ENCODE data around the gene MYRIP.

The MYRIP gene

GRCh38 chr3:39779511-39780230 lies 29.7 kb upstream of the MYRIP start:
- H3K4me3 ChIP-seq (replicated peaks; ENCODE audit: low read depth, low read length) = no peak overlapping the region
- no peak for TF ChIP-seq CTCF (IDR thresholded peaks at IDR 0.05; ENCODE audit: low read depth, low read length, missing control alignments)
- no peak for DNase-seq (ENCODE audit: extremely low read depth, low read depth)

DNA sequence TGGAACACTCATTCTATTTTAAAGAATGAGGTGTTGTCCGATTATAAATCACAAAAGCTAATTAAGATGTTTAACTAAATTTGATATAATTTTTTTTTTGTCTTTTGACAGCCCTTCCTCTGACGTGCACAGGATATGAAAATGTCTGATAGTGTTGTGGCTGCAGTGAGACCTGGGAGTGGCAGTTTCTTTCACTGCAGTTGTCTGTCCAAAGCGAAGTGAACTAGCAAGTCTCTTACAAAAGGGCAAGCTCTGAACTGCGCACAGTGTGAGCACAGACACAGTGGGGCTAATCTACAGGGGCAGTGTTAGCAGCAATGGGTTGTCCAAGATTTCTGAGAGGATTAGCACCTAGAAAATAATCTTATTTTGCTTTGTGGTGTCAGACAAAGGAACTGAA lies 29.1 kb upstream of the MYRIP start:
- TF ChIP-seq CTCF (IDR thresholded peaks at IDR 0.05; ENCODE audit: low read depth, low read length, missing control alignments) = no peak

GRCh38 chr3:39781025-39781424 lies 28.4 kb upstream of the MYRIP start:
- DNase-seq (ENCODE audit: extremely low read depth, low read depth) = no peak
- no peak for TF ChIP-seq CTCF (IDR thresholded peaks at IDR 0.05; ENCODE audit: low read depth, low read length, missing control alignments)
- no peak overlapping the region for H3K4me3 ChIP-seq (replicated peaks; ENCODE audit: low read depth, low read length)

More for the DNA sequence above, 29.1 kb upstream of the MYRIP start:
- DNase-seq (ENCODE audit: extremely low read depth, low read depth) = no peak
- no peak overlapping the region for H3K4me3 ChIP-seq (replicated peaks; ENCODE audit: low read depth, low read length)

GRCh38 chr3:39781632-39782031 lies 27.8 kb upstream of the MYRIP start:
- no peak for TF ChIP-seq CTCF (IDR thresholded peaks at IDR 0.05; ENCODE audit: low read depth, low read length, missing control alignments)
- no peak for DNase-seq (ENCODE audit: extremely low read depth, low read depth)
- no peak overlapping the region for H3K4me3 ChIP-seq (replicated peaks; ENCODE audit: low read depth, low read length)

- no peak for DNase-seq (ENCODE audit: extremely low read depth, low read depth)
- H3K4me3 ChIP-seq (replicated peaks; ENCODE audit: low read depth, low read length) = no peak overlapping the region
- TF ChIP-seq CTCF (IDR thresholded peaks at IDR 0.05; ENCODE audit: low read depth, low read length, missing control alignments) = no peak
Measured at GRCh38 chr3:39783680-39784079, 25.7 kb upstream of the MYRIP start.

GRCh38 chr3:39784922-39785321 lies 24.5 kb upstream of the MYRIP start:
- TF ChIP-seq CTCF (IDR thresholded peaks at IDR 0.05; ENCODE audit: low read depth, low read length, missing control alignments) = no peak
- no peak for DNase-seq (ENCODE audit: extremely low read depth, low read depth)
- H3K4me3 ChIP-seq (replicated peaks; ENCODE audit: low read depth, low read length) = no peak overlapping the region
